GM12875 (cell line): Measurements from ENCODE around the gene ZNF132.

Experiments
- H3K4me3 ChIP-seq: one replicate; pipeline ENCODE4 v1.5.1; 2011; ENCODE audit warnings: low read depth, low read length, control low read depth
- CTCF ChIP-seq: IDR thresholded peaks from 2 replicates; pipeline ENCODE4 v1.5.1; 2011; ENCODE audit warnings: low read depth, mild to moderate bottlenecking, control low read depth, inconsistent platforms, low read length, moderate library complexity, borderline replicate concordance; ENCODE audit not compliant: insufficient read depth

ZNF132 gene

GRCh38 chr19:58382997-58383603, 56.9 kb downstream of the ZNF132 start:
- H3K4me3 ChIP-seq = no peak overlapping the region
- no peak for TF ChIP-seq CTCF
